Cardiac muscle cell (in vitro differentiated cells and primary cell): ENCODE results near the gene PLA2G15. TPM values are rescaled to one million over a fixed set of nuclear protein-coding genes. Genes with fewer than 3 reads are reported as not detected.

Source experiments
- DNase-seq, 2 donors: peaks; one replicate each; pipeline versions ENCODE4 v3.0.0 to v3.0.0-alpha.2; 2010 to 2017; ENCODE audit warnings: low read depth in 1 of 2, low spot score in 1 of 2
- H3K27ac ChIP-seq: fragments of 200-600 bp; sonication (generic); 2 replicates; pipeline ENCODE4 v1.5.1; 2016
- H3K27me3 ChIP-seq: fragments of 200-600 bp; sonication (generic); 2 replicates; pipeline ENCODE4 v1.6.0; 2016; ENCODE audit warnings: control low read depth
- H3K36me3 ChIP-seq: fragments of 200-600 bp; sonication (generic); 2 replicates; pipeline ENCODE4 v1.5.1; 2016; ENCODE audit warnings: control low read depth
- H3K4me1 ChIP-seq: fragments of 200-600 bp; sonication (generic); 2 replicates; pipeline ENCODE4 v1.8.1; 2017; ENCODE audit warnings: low read depth, mild to moderate bottlenecking, mixed run types
- H3K4me3 ChIP-seq: fragments of 200-600 bp; sonication (generic); 2 replicates; pipeline ENCODE4 v1.5.1; 2016; ENCODE audit warnings: mild to moderate bottlenecking
- H3K9me3 ChIP-seq: fragments of 200-600 bp; sonication (generic); 2 replicates; pipeline ENCODE4 v1.5.1; 2017; ENCODE audit warnings: low read depth, mild to moderate bottlenecking, control low read depth
- polyA plus RNA-seq: library from polyadenylated mRNA; unstranded; fragments of >200 nt; fragmentation: Nextera tagmentation; extraction: Ambion mirVana; gene quantifications from 2 replicates; pipeline ENCODE4 v1.2.1, GENCODE V29; 2016
- total RNA-seq: library from RNA; depleted of rRNA; stranded (reverse); fragments of >200 nt; gene quantifications from 2 replicates; pipeline ENCODE4 v1.2.3, GENCODE V29; 2016
- TF ChIP-seq, protein P1 (sequence below): IDR thresholded peaks from 2 replicates; pipeline ENCODE4 v1.5.1; 2012; ENCODE audit warnings: low read depth, mild to moderate bottlenecking, low read length

Gene PLA2G15
- total and polyA plus RNA-seq, 2 experiments from 2014 or later, result 17.5 to 18.0 TPM

DNA sequence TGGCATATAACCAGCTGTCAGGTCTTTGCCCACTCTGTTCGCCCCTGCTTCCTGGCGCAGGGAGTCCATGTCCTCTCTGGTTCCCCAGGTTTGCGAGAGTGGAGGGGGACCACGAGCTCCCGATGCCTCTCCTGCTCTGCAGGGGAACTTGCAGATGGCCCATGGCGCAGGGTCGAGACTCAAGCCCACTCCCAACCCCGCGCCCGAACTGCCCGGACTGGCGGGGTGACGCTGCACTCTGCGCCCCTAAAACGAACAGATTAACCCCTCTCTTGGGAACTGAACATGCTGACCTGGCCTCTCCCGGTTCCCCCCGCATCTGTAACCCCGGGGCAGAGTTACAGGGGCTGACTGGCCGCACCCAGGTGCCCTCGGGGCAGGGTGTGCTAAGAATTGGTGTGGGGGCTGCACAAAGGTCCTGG is 681 bp upstream of the PLA2G15 start:
- TF ChIP-seq, protein P1, sequence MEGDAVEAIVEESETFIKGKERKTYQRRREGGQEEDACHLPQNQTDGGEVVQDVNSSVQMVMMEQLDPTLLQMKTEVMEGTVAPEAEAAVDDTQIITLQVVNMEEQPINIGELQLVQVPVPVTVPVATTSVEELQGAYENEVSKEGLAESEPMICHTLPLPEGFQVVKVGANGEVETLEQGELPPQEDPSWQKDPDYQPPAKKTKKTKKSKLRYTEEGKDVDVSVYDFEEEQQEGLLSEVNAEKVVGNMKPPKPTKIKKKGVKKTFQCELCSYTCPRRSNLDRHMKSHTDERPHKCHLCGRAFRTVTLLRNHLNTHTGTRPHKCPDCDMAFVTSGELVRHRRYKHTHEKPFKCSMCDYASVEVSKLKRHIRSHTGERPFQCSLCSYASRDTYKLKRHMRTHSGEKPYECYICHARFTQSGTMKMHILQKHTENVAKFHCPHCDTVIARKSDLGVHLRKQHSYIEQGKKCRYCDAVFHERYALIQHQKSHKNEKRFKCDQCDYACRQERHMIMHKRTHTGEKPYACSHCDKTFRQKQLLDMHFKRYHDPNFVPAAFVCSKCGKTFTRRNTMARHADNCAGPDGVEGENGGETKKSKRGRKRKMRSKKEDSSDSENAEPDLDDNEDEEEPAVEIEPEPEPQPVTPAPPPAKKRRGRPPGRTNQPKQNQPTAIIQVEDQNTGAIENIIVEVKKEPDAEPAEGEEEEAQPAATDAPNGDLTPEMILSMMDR, result no peak
- H3K27ac ChIP-seq, result no peak overlapping the region

DNA sequence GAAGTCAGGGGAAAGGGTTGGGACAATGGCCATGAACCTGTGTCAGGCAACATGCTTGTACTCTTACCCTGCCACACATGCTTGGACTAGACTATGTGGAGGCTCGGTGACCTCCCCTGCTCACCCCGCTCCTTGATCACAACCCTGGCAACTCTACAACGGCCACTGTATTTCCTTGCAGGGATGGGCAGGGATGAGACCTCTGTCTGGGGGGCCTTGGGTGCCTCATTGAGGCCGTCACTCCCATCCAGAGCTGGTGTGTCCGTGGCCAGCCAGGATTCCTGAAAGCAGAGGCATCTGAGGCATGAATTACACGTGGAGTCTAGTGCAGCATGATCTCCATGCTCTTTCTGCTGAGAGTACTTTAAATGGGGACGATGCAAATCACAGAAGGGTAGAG is 948 bp downstream of the PLA2G15 start:
- TF ChIP-seq, protein P1, result no peak
- no peak overlapping the region for H3K4me3 ChIP-seq
- no peaks in the 10 kb centered on the region for H3K27me3 ChIP-seq
- H3K27ac ChIP-seq, result no peak overlapping the region
- peaks cover under 1% of the 10 kb centered on the region for H3K4me1 ChIP-seq
- H3K36me3 ChIP-seq, result no peaks in the 10 kb centered on the region
- DNase-seq, result no peak
- no peaks in the 10 kb centered on the region for H3K9me3 ChIP-seq

More for the DNA sequence above, 681 bp upstream of the PLA2G15 start:
- Histone ChIP-seq H3K36me3 (no peaks in the 10 kb centered on the region), H3K27me3 (no peaks in the 10 kb centered on the region), H3K4me3 (peak overlapping the region; percentile 54), H3K9me3 (no peaks in the 10 kb centered on the region), H3K4me1 (no peaks in the 10 kb centered on the region)
- DNase-seq, result no peak

DNA sequence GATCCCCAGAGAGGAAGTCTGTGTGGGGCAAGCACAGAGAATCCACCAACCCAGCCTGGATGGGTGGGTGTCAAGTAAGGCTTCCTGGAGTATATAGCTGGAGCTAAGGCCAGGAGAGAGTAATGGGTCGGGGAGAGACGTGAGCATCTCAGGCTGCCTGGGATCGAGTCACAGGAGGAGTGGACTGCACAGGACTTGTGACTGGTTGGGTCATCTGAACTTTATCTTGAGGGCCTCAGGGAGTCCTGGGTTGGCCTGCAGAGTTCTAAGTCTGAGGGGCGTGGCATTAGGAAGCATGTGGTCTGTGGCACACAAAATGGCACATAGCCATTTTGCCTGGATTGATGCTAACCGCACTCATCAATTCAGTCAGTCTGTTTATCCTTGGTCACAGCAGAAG is 1.5 kb downstream of the PLA2G15 start:
- H3K4me3 ChIP-seq, result no peak overlapping the region
- no peak overlapping the region for H3K27ac ChIP-seq
- no peak for DNase-seq
- TF ChIP-seq, protein P1, result no peak
- no peaks in the 10 kb centered on the region for H3K27me3 ChIP-seq
- H3K36me3 ChIP-seq, result no peaks in the 10 kb centered on the region
- peaks cover 6% of the 10 kb centered on the region for H3K4me1 ChIP-seq
- no peaks in the 10 kb centered on the region for H3K9me3 ChIP-seq

DNA sequence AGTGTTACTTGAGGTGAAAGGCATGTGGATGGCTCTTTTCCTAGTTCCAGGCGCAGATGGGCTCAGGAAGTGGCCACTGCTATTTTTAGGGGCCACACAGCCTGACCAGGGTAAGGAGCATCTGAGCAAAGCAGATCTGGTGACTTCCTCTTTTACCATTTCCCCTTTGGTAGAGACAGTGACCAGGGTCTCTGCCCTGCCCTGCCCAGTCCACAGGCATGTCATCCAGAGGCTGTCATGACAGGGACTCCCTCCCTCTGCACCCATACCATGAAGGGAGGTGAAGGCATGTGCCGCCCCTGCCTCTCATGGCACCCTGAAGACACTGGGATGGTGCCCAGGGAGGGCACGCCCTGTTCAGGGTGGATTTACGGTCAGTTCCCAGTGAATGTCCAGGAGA is 2.2 kb downstream of the PLA2G15 start:
- H3K27ac ChIP-seq, result no peak overlapping the region
- DNase-seq, result no peak
- H3K27me3 ChIP-seq, result no peaks in the 10 kb centered on the region
- peaks cover 13% of the 10 kb centered on the region for H3K4me1 ChIP-seq
- TF ChIP-seq, protein P1, result no peak
- no peaks in the 10 kb centered on the region for H3K36me3 ChIP-seq
- H3K9me3 ChIP-seq, result no peaks in the 10 kb centered on the region
- H3K4me3 ChIP-seq, result no peak overlapping the region

DNA sequence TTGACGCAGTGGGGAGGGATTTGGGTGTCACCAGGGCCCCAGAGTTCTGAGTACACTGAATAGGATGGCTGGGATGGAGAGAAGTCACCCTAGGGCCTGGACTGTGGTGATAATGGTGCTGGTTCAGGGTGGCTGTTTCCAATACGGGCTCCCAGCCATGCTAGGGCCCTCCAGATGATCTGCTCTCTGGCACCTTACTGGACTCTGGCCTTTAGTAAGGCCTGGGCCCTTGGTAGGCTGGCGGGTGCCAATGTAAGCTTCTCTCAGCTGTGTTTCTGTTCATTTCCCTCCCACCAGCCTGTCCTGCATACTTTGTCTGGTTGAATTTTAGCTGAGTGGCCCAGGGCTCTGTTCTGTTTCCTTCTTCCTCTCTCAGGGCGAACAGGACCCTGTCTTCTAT is 2.8 kb downstream of the PLA2G15 start:
- Histone ChIP-seq H3K27me3 (no peaks in the 10 kb centered on the region), H3K4me1 (peaks cover 16% of the 10 kb centered on the region), H3K4me3 (no peak overlapping the region), H3K9me3 (no peaks in the 10 kb centered on the region), H3K36me3 (no peaks in the 10 kb centered on the region), H3K27ac (no peak overlapping the region)
- no peak for DNase-seq
- TF ChIP-seq, protein P1, result no peak

DNA sequence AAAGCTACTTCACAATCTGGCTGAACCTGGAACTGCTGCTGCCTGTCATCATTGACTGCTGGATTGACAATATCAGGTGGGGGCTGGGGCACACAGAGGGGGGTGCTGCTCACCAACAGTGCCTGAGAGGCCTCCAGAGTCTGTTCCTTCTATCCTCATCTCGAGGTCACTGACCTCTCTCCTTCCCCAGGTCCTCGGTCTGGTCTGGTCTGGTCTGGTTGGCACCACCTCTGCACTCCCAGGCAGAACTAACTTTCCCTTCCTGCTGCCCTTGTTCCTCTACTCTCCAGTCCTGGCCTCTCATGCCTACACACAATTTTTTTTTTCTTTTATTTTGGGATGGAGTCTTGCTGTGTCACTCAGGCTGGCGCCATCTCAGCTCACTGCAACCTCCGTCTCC is 4.2 kb downstream of the PLA2G15 start:
- Histone ChIP-seq H3K9me3 (no peaks in the 10 kb centered on the region), H3K4me1 (peaks cover 16% of the 10 kb centered on the region), H3K27ac (no peak overlapping the region), H3K4me3 (no peak overlapping the region), H3K36me3 (no peaks in the 10 kb centered on the region), H3K27me3 (no peaks in the 10 kb centered on the region)
- DNase-seq, result no peak
- TF ChIP-seq, protein P1, result no peak
